GM12891 (cell line): ENCODE measurements around the gene TEKT4.

Source experiments
- POLR2A ChIP-seq: IDR thresholded peaks from 2 replicates; pipeline ENCODE4 v1.6.1; 2011; ENCODE audit warnings: low read depth, low read length, control low read depth
- POLR2AphosphoS5 ChIP-seq: IDR thresholded peaks from 2 replicates; pipeline ENCODE4 v1.6.1; 2011; ENCODE audit warnings: low read depth, low read length, control low read depth
- POU2F2 ChIP-seq: IDR thresholded peaks from 2 replicates; pipeline ENCODE4 v1.6.1; 2011; ENCODE audit warnings: low read depth, mild to moderate bottlenecking, control low read depth, low read length, moderate library complexity
- SPI1 ChIP-seq: IDR thresholded peaks from 2 replicates; pipeline ENCODE4 v1.6.1; 2011; ENCODE audit warnings: low read depth, low read length, control low read depth
- TAF1 ChIP-seq: IDR thresholded peaks from 2 replicates; pipeline ENCODE4 v1.6.1; 2011; ENCODE audit warnings: low read depth, low read length, control low read depth

GRCh38 chr2:94872088-94872618 is 923 bp downstream of the TEKT4 start:
- TF ChIP-seq POLR2AphosphoS5 (no peak), POLR2A (no peak), TAF1 (no peak), POU2F2 (no peak), SPI1 (no peak)
